Esophagus squamous epithelium (tissue), 4 donors: ENCODE measurements around the gene PIM1.
"Not testable (repeated sequence)": the region's sequence is repeated elsewhere in the genome, so short reads cannot be mapped to it uniquely, and the experiment has no call there.

Source experiments
- CTCF ChIP-seq, 6 experiments: fragments of 450-650 bp in 4 of 6; fragments of 200-600 bp in 2 of 6; sonication (generic) in 2 of 6; IDR thresholded peaks; one replicate each; pipeline ENCODE4 v1.5.1; 2016 to 2019; ENCODE audit warnings: antibody characterized with exemption in 6 of 6, mild to moderate bottlenecking in 4 of 6, moderate library complexity in 4 of 6
- POLR2A ChIP-seq, 4 donors: fragments of 450-650 bp; IDR thresholded peaks; one replicate each; pipeline ENCODE4 v1.6.1; 2017; ENCODE audit warnings: antibody characterized with exemption in 4 of 4, mild to moderate bottlenecking in 4 of 4, moderate library complexity in 3 of 4

GRCh38 chr6:37185949-37186720 lies 16.2 kb downstream of the PIM1 start:
- TF ChIP-seq CTCF, POLR2A (IDR thresholded peaks at IDR 0.05): not testable (repeated sequence)
